SK-N-SH (cell line): Measurements from ENCODE around the gene CCDC40. TPM values are rescaled to one million over a fixed set of nuclear protein-coding genes. Genes with fewer than 3 reads are reported as not detected.

Experiments used
- CTCF ChIA-PET: fragments of 300-600, 350-600 bp; formaldehyde crosslinking; extraction: SDS; loops from one replicate; lab custom pipeline; 2021; lab: Yijun Ruan, JAX
- POLR2A ChIA-PET: fragments of 350-600 bp; sonication (Branson Sonifier 250); formaldehyde crosslinking; extraction: SDS; loops from one replicate; lab custom pipeline; 2020; ENCODE audit warnings: antibody characterized with exemption, inconsistent platforms; lab: Yijun Ruan, JAX
- DNase-seq: peaks from one replicate; pipeline ENCODE4 v3.0.0; 2012
- H2AFZ ChIP-seq: fragments of 200-600 bp; sonication (generic); 2 replicates; pipeline ENCODE4 v1.8.1; 2016; ENCODE audit warnings: antibody characterized with exemption, mild to moderate bottlenecking, low read depth
- H3F3A ChIP-seq: fragments of 200-600 bp; sonication (generic); replicated peaks from 2 replicates; pipeline ENCODE3; 2016; ENCODE audit warnings: antibody characterized with exemption, mild to moderate bottlenecking; ENCODE audit not compliant: insufficient read depth
- H3K27ac ChIP-seq, 2 experiments: fragments of 200-500 bp in 1 of 2; fragments of 200-600 bp in 1 of 2; sonication (Bioruptor generic) in 1 of 2; sonication (generic), shearing (Covaris generic) in 1 of 2; 2 replicates each; pipeline versions ENCODE4 v1.5.1 to v1.6.1; 2014 to 2016; ENCODE audit warnings: low read depth in 2 of 2, inconsistent platforms in 1 of 2, low read length in 1 of 2, mild to moderate bottlenecking in 1 of 2, mixed read lengths in 1 of 2
- H3K27me3 ChIP-seq: fragments of 200-600 bp; sonication (generic), shearing (Covaris generic); 2 replicates; pipeline ENCODE4 v1.6.1; 2016; ENCODE audit warnings: mixed run types; ENCODE audit not compliant: insufficient read depth
- H3K36me3 ChIP-seq, 2 experiments: fragments of 200-500 bp in 1 of 2; fragments of 200-600 bp in 1 of 2; sonication (Bioruptor generic) in 1 of 2; sonication (generic) in 1 of 2; replicated peaks in 1 of 2; 2 replicates each; pipeline versions ENCODE3 to v1.5.1; 2014 to 2016; ENCODE audit warnings: low read length in 1 of 2, mild to moderate bottlenecking in 1 of 2; ENCODE audit not compliant: insufficient read depth in 2 of 2, control insufficient read depth in 1 of 2
- H3K4me1 ChIP-seq, 2 experiments: fragments of 200-500 bp in 1 of 2; fragments of 200-600 bp in 1 of 2; sonication (Bioruptor generic) in 1 of 2; sonication (generic), shearing (Covaris generic) in 1 of 2; 2 replicates each; pipeline versions ENCODE4 v1.5.1 to v1.6.1; 2014 to 2016; ENCODE audit warnings: low read depth in 1 of 2, low read length in 1 of 2, mixed run types in 1 of 2; ENCODE audit not compliant: insufficient read depth in 2 of 2, control insufficient read depth in 1 of 2
- H3K4me2 ChIP-seq: fragments of 200-600 bp; sonication (generic), shearing (Covaris generic); 2 replicates; pipeline ENCODE4 v1.6.1; 2017; ENCODE audit warnings: mixed run types
- H3K4me3 ChIP-seq, 2 experiments: fragments of 200-500 bp in 1 of 2; fragments of 200-600 bp in 1 of 2; sonication (Bioruptor generic) in 1 of 2; sonication (generic), shearing (Covaris generic) in 1 of 2; 2 replicates each; pipeline versions ENCODE4 v1.5.1 to v1.8.1; 2014 to 2016; ENCODE audit warnings: low read depth in 2 of 2, inconsistent platforms in 1 of 2, low read length in 1 of 2, mild to moderate bottlenecking in 1 of 2, mixed read lengths in 1 of 2, moderate library complexity in 1 of 2
- H3K79me2 ChIP-seq: fragments of 200-600 bp; sonication (generic); 2 replicates; pipeline ENCODE4 v1.8.1; 2017; ENCODE audit warnings: mild to moderate bottlenecking; ENCODE audit not compliant: insufficient read depth
- H3K9ac ChIP-seq: fragments of 200-600 bp; sonication (generic); 2 replicates; pipeline ENCODE4 v1.6.1; 2017; ENCODE audit warnings: mixed run types
- H3K9me2 ChIP-seq: fragments of 200-600 bp; sonication (generic); 2 replicates; pipeline ENCODE4 v1.6.1; 2017; ENCODE audit warnings: mixed run types
- H3K9me3 ChIP-seq: fragments of 200-600 bp; sonication (generic); 2 replicates; pipeline ENCODE4 v1.6.1; 2017; ENCODE audit warnings: mixed run types, mild to moderate bottlenecking, moderate library complexity
- H4K20me1 ChIP-seq: fragments of 200-600 bp; sonication (generic); 2 replicates; pipeline ENCODE4 v1.6.1; 2017; ENCODE audit warnings: mild to moderate bottlenecking, mixed run types; ENCODE audit not compliant: insufficient read depth
- CHD2 ChIP-seq: fragments of 150-350 bp; IDR thresholded peaks from 2 replicates; pipeline ENCODE4 v1.6.1; 2018; ENCODE audit warnings: low read length; ENCODE audit not compliant: partially characterized antibody
- ELF1 ChIP-seq: IDR thresholded peaks from 2 replicates; pipeline ENCODE4 v1.4.0; 2012
- EZH2phosphoT487 ChIP-seq: fragments of 200-600 bp; sonication (generic); IDR thresholded peaks from 2 replicates; pipeline ENCODE4 v1.6.1; 2017; ENCODE audit warnings: low read depth, mixed run types, mild to moderate bottlenecking, antibody characterized with exemption, moderate library complexity, borderline replicate concordance
- FOSL2 ChIP-seq: IDR thresholded peaks from 2 replicates; pipeline ENCODE4 v1.4.0; 2012; ENCODE audit warnings: low read depth, mild to moderate bottlenecking, moderate library complexity, borderline replicate concordance
- GABPA ChIP-seq: IDR thresholded peaks from 2 replicates; pipeline ENCODE4 v1.4.0; 2012; ENCODE audit warnings: low read depth, mild to moderate bottlenecking
- GATA2 ChIP-seq: sonication (generic); formaldehyde crosslinking; IDR thresholded peaks from 2 replicates; pipeline ENCODE4 v1.5.0; 2020; ENCODE audit warnings: mild to moderate bottlenecking, missing genetic modification reagents
- IRF3 ChIP-seq: fragments of 150-350 bp; IDR thresholded peaks from 2 replicates; pipeline ENCODE4 v1.6.1; 2016; ENCODE audit warnings: mild to moderate bottlenecking, low read depth, low read length
- MEF2A ChIP-seq: IDR thresholded peaks from 2 replicates; pipeline ENCODE4 v1.4.0; 2012; ENCODE audit warnings: low read depth, borderline replicate concordance
- MXI1 ChIP-seq: IDR thresholded peaks from 2 replicates; pipeline ENCODE4 v1.6.1; 2012; ENCODE audit warnings: mild to moderate bottlenecking, low read depth, low read length, improper control_type of control experiment
- NRF1 ChIP-seq: IDR thresholded peaks from 2 replicates; pipeline ENCODE4 v1.6.1; 2012; ENCODE audit warnings: low read depth, mild to moderate bottlenecking, low read length
- PBX3 ChIP-seq: IDR thresholded peaks from 2 replicates; pipeline ENCODE4; 2012
- RAD21 ChIP-seq: IDR thresholded peaks from 2 replicates; pipeline ENCODE4 v1.6.1; 2012; ENCODE audit warnings: mild to moderate bottlenecking, low read length
- RCOR1 ChIP-seq: fragments of 150-350 bp; IDR thresholded peaks from 2 replicates; pipeline ENCODE4 v1.6.1; 2017; ENCODE audit warnings: antibody characterized with exemption, low read length
- RFX5 ChIP-seq: IDR thresholded peaks from 2 replicates; pipeline ENCODE4 v1.6.1; 2012; ENCODE audit warnings: mild to moderate bottlenecking, improper control_type of control experiment, low read length
- SIN3A ChIP-seq: IDR thresholded peaks from 2 replicates; pipeline ENCODE4 v1.6.1; 2012; ENCODE audit warnings: low read depth, mild to moderate bottlenecking, low read length, moderate library complexity, borderline replicate concordance
- SMC3 ChIP-seq: IDR thresholded peaks from 2 replicates; pipeline ENCODE4 v1.6.1; 2012; ENCODE audit warnings: low read depth, low read length, improper control_type of control experiment
- TCF12 ChIP-seq: IDR thresholded peaks from 2 replicates; pipeline ENCODE4 v1.4.0; 2012
- USF1 ChIP-seq: IDR thresholded peaks from 2 replicates; pipeline ENCODE4 v1.4.0; 2012; ENCODE audit warnings: low read depth, borderline replicate concordance
- USF2 ChIP-seq: fragments of 150-350 bp; IDR thresholded peaks from 2 replicates; pipeline ENCODE4 v1.6.1; 2017; ENCODE audit warnings: antibody characterized with exemption, low read length, low read depth, borderline replicate concordance
- YY1 ChIP-seq: IDR thresholded peaks from 2 replicates; pipeline ENCODE4 v1.4.0; 2012; ENCODE audit warnings: low read depth, mild to moderate bottlenecking
- WGBS: methylation state at CpG from one replicate; pipeline ENCODE4 v1.1.6; 2017; ENCODE audit warnings: low lambda C conversion rate; 5-methylcytosine and 5-hydroxymethylcytosine counted together
- polyA plus RNA-seq, 3 experiments: library from polyadenylated mRNA; depleted of rRNA; stranded (reverse); fragments of >200 nt; gene quantifications; 2 replicates each; pipeline ENCODE4 v1.2.3, GENCODE V29; 2012

The CCDC40 gene
- polyA plus RNA-seq, 1 of the 3 experiments (the other 2 are of a cell fraction), result 17.3 TPM

GRCh38 chr17:80130992-80131391 lies 94.5 kb downstream of the CCDC40 start:
- H3K9ac ChIP-seq, result no peak overlapping the region
- H4K20me1 ChIP-seq, result no peaks in the 10 kb centered on the region
- 83% methylated on average over 3 of the region's 3 CpGs for WGBS
- CTCF ChIA-PET, result interaction anchor here (0.7 to 1.2 kb wide), 4 partner anchors 29 to 858 kb away, joined by 3 to 5 read pairs (median 4); partner anchors contain the start of gene GAA
- no peak overlapping the region for H3K4me2 ChIP-seq
- TF ChIP-seq USF1 (no peak), USF2 (no peak), GABPA (no peak), YY1 (no peak), PBX3 (no peak), IRF3 (no peak), GATA2 (CRISPR knock-in tag) (no peak), CHD2 (no peak), RCOR1 (no peak)
- no peaks in the 10 kb centered on the region for H3K4me1 ChIP-seq
- H3K36me3 ChIP-seq, result peaks cover 28 to 30% of the 10 kb centered on the region in 2 experiments
- H3K4me3 ChIP-seq, result no peak overlapping the region
- H2AFZ ChIP-seq, result no peak overlapping the region
- POLR2A ChIA-PET, result interaction anchor here (1.1 kb wide), 1 partner anchor 30 kb away, joined by 4 read pairs; the partner anchor contains the start of gene GAA
- DNase-seq, result no peak
- H3K9me3 ChIP-seq, result no peaks in the 10 kb centered on the region
- H3K27me3 ChIP-seq, result no peaks in the 10 kb centered on the region
- H3F3A ChIP-seq, result peaks cover 12% of the 10 kb centered on the region
- H3K79me2 ChIP-seq, result no peaks in the 10 kb centered on the region
- no peak overlapping the region for H3K27ac ChIP-seq
- H3K9me2 ChIP-seq, result no peaks in the 10 kb centered on the region

- H3K36me3 ChIP-seq, result peaks cover 46 to 51% of the 10 kb centered on the region in 2 experiments
- H3K27me3 ChIP-seq, result no peaks in the 10 kb centered on the region
- POLR2A ChIA-PET, result interaction anchor here (0.7 to 1.5 kb wide), 2 partner anchors 13 to 35 kb away, joined by 3 to 4 read pairs; no protein-coding TSS in a partner anchor
- CTCF ChIA-PET, result interaction anchor here (1.1 to 1.3 kb wide), 2 partner anchors 32 to 50 kb away, joined by 3 to 4 read pairs; partner anchors contain the start of gene GAA
- no peaks in the 10 kb centered on the region for H3K4me1 ChIP-seq
- H3F3A ChIP-seq, result peaks cover 12% of the 10 kb centered on the region
- H4K20me1 ChIP-seq, result no peaks in the 10 kb centered on the region
- H3K9me3 ChIP-seq, result no peaks in the 10 kb centered on the region
- no peak for DNase-seq
- H3K79me2 ChIP-seq, result no peaks in the 10 kb centered on the region
- H3K27ac ChIP-seq, result no peak overlapping the region
- H3K4me3 ChIP-seq, result no peak overlapping the region
- 90% methylated on average over 5 of the region's 5 CpGs for WGBS
- H3K9ac ChIP-seq, result no peak overlapping the region
- H3K9me2 ChIP-seq, result no peaks in the 10 kb centered on the region
- no peak overlapping the region for H3K4me2 ChIP-seq
- TF ChIP-seq ELF1 (no peak), RCOR1 (no peak), MEF2A (no peak), EZH2phosphoT487 (no peak), RAD21 (no peak), GATA2 (CRISPR knock-in tag) (no peak), SMC3 (no peak), USF2 (no peak), FOSL2 (no peak), TCF12 (no peak), USF1 (no peak), NRF1 (no peak), MXI1 (no peak), SIN3A (no peak), GABPA (no peak), RFX5 (no peak)
- H2AFZ ChIP-seq, result no peak overlapping the region
Observed at GRCh38 chr17:80132906-80133625, 96.6 kb downstream of the CCDC40 start.
